ENCODE data around the gene RBFOX1.

Gene RBFOX1

GRCh38 chr16:7651803-7652570, 319.3 kb downstream of the RBFOX1 start:
- no peak for TF ChIP-seq CTCF (IDR thresholded peaks at IDR 0.05; ENCODE audit: poor library complexity, severe bottlenecking)
- H3K4me3 ChIP-seq (ENCODE audit: severe bottlenecking): no peak overlapping the region
- DNase-seq (ENCODE audit: low spot score): no peak

GRCh38 chr16:7653746-7654461, 321.3 kb downstream of the RBFOX1 start:
- no peaks in the 10 kb centered on the region for H3K36me3 ChIP-seq (ENCODE audit: low read depth)
- no peaks in the 10 kb centered on the region for H3K27me3 ChIP-seq (ENCODE audit: insufficient read depth, poor library complexity, severe bottlenecking)
- no peak for TF ChIP-seq CTCF (IDR thresholded peaks at IDR 0.05; ENCODE audit: poor library complexity, severe bottlenecking)
- no peaks in the 10 kb centered on the region for H3K9me3 ChIP-seq (ENCODE audit: severe bottlenecking)
- ATAC-seq (ENCODE audit: low read depth) (no peak), DNase-seq (ENCODE audit: low spot score) (no peak)
- no peak overlapping the region for H3K27ac ChIP-seq (ENCODE audit: poor library complexity, severe bottlenecking)
- H3K4me3 ChIP-seq (ENCODE audit: severe bottlenecking): no peak overlapping the region
- no peaks in the 10 kb centered on the region for H3K4me1 ChIP-seq (ENCODE audit: insufficient read depth, poor library complexity, severe bottlenecking)

More at GRCh38 chr16:7651803-7652570, 319.3 kb downstream of the RBFOX1 start:
- Histone ChIP-seq H3K27me3 (ENCODE audit: insufficient read depth, poor library complexity, severe bottlenecking) (no peaks in the 10 kb centered on the region), H3K4me1 (ENCODE audit: insufficient read depth, poor library complexity, severe bottlenecking) (no peaks in the 10 kb centered on the region), H3K36me3 (ENCODE audit: low read depth) (no peaks in the 10 kb centered on the region), H3K9me3 (ENCODE audit: severe bottlenecking) (no peaks in the 10 kb centered on the region), H3K27ac (ENCODE audit: poor library complexity, severe bottlenecking) (no peak overlapping the region)
- ATAC-seq (ENCODE audit: low read depth): no peak

GRCh38 chr16:7675628-7676027, 343.0 kb downstream of the RBFOX1 start:
- no peak overlapping the region for H3K27ac ChIP-seq (ENCODE audit: poor library complexity, severe bottlenecking)
- DNase-seq (ENCODE audit: low spot score) (no peak), ATAC-seq (ENCODE audit: low read depth) (no peak)
- no peaks in the 10 kb centered on the region for H3K27me3 ChIP-seq (ENCODE audit: insufficient read depth, poor library complexity, severe bottlenecking)
- H3K4me3 ChIP-seq (ENCODE audit: severe bottlenecking): no peak overlapping the region
- no peaks in the 10 kb centered on the region for H3K4me1 ChIP-seq (ENCODE audit: insufficient read depth, poor library complexity, severe bottlenecking)
- no peaks in the 10 kb centered on the region for H3K36me3 ChIP-seq (ENCODE audit: low read depth)
- TF ChIP-seq CTCF (IDR thresholded peaks at IDR 0.05; ENCODE audit: poor library complexity, severe bottlenecking): no peak
- H3K9me3 ChIP-seq (ENCODE audit: severe bottlenecking): no peaks in the 10 kb centered on the region

GRCh38 chr16:7680296-7680695, 347.7 kb downstream of the RBFOX1 start:
- ATAC-seq (ENCODE audit: low read depth) (no peak), DNase-seq (ENCODE audit: low spot score) (no peak)
- H3K27ac ChIP-seq (ENCODE audit: poor library complexity, severe bottlenecking): no peak overlapping the region
- no peaks in the 10 kb centered on the region for H3K9me3 ChIP-seq (ENCODE audit: severe bottlenecking)
- no peak for TF ChIP-seq CTCF (IDR thresholded peaks at IDR 0.05; ENCODE audit: poor library complexity, severe bottlenecking)
- H3K4me3 ChIP-seq (ENCODE audit: severe bottlenecking): no peak overlapping the region
- no peaks in the 10 kb centered on the region for H3K4me1 ChIP-seq (ENCODE audit: insufficient read depth, poor library complexity, severe bottlenecking)
- no peaks in the 10 kb centered on the region for H3K27me3 ChIP-seq (ENCODE audit: insufficient read depth, poor library complexity, severe bottlenecking)
- H3K36me3 ChIP-seq (ENCODE audit: low read depth): no peaks in the 10 kb centered on the region

- Histone ChIP-seq H3K9me3 (ENCODE audit: severe bottlenecking) (no peaks in the 10 kb centered on the region), H3K36me3 (ENCODE audit: low read depth) (no peaks in the 10 kb centered on the region), H3K27ac (ENCODE audit: poor library complexity, severe bottlenecking) (no peak overlapping the region), H3K4me3 (ENCODE audit: severe bottlenecking) (no peak overlapping the region), H3K27me3 (ENCODE audit: insufficient read depth, poor library complexity, severe bottlenecking) (no peaks in the 10 kb centered on the region), H3K4me1 (ENCODE audit: insufficient read depth, poor library complexity, severe bottlenecking) (no peaks in the 10 kb centered on the region)
- ATAC-seq (ENCODE audit: low read depth) (no peak), DNase-seq (ENCODE audit: low spot score) (no peak)
- TF ChIP-seq CTCF (IDR thresholded peaks at IDR 0.05; ENCODE audit: poor library complexity, severe bottlenecking): no peak
These were observed 356.2 kb downstream of the RBFOX1 start for GRCh38 chr16:7688811-7689210.

All from RWPE2 (cell line).